A549 (cell line): ENCODE data around the gene SETBP1.

Experiments
- CHD2 ChIP-seq: fragments of 150-350 bp; IDR thresholded peaks from 2 replicates; pipeline ENCODE4 v1.6.1; 2014; ENCODE audit warnings: low read length; ENCODE audit not compliant: partially characterized antibody
- CTCF ChIP-seq: fragments of >200 bp; sonication (Bioruptor Twin); formaldehyde crosslinking; IDR thresholded peaks from 3 replicates; pipeline ENCODE4 v1.5.1; 2016
- ELK1 ChIP-seq: fragments of 150-350 bp; IDR thresholded peaks from 2 replicates; pipeline ENCODE4 v1.6.1; 2014; ENCODE audit warnings: low read depth, mild to moderate bottlenecking, low read length
- FOSL2 ChIP-seq, 2 experiments: fragments of 450-650 bp in 1 of 2; fragments of >200 bp in 1 of 2; sonication (Bioruptor Twin) in 1 of 2; formaldehyde crosslinking; IDR thresholded peaks; 2 replicates each; pipeline versions ENCODE4 v1.5.0 to v1.6.1; 2016 to 2020; ENCODE audit warnings: mild to moderate bottlenecking in 1 of 2, moderate library complexity in 1 of 2
- GATA3 ChIP-seq: IDR thresholded peaks from 2 replicates; pipeline ENCODE4 v1.6.1; 2012; ENCODE audit warnings: borderline replicate concordance
- HDAC2 ChIP-seq: fragments of 200-600 bp; sonication (generic); IDR thresholded peaks from 2 replicates; pipeline ENCODE4 v1.6.1; 2016
- HMGXB4 ChIP-seq: fragments of 250-450 bp; sonication (Bioruptor Pico); IDR thresholded peaks from 2 replicates; pipeline ENCODE4 v1.5.0; 2021; ENCODE audit warnings: mild to moderate bottlenecking, moderate library complexity, borderline replicate concordance
- HOXA7 ChIP-seq: fragments of 250-450 bp; sonication (Bioruptor Pico); IDR thresholded peaks from 2 replicates; pipeline ENCODE4 v1.5.0; 2020; ENCODE audit warnings: mild to moderate bottlenecking, moderate library complexity
- NR3C1 ChIP-seq: fragments of >200 bp; sonication (Bioruptor Twin); formaldehyde crosslinking; IDR thresholded peaks from 3 replicates; pipeline ENCODE4 v1.6.1; 2017
- POLR2A ChIP-seq: IDR thresholded peaks from 2 replicates; pipeline ENCODE4 v1.6.1; 2012; ENCODE audit warnings: mild to moderate bottlenecking, low read length
- POLR2AphosphoS2 ChIP-seq: conservative IDR thresholded peaks from 2 replicates; pipeline ENCODE4 v1.6.1; 2012; ENCODE audit warnings: low read length, improper control_type of control experiment, inconsistent platforms
- RAD21 ChIP-seq, 2 experiments: fragments of >200 bp in 1 of 2; sonication (Bioruptor Twin) in 1 of 2; formaldehyde crosslinking in 1 of 2; IDR thresholded peaks in 1 of 2; conservative IDR thresholded peaks in 1 of 2; 2 replicates in 1 of 2; 3 replicates in 1 of 2; pipeline ENCODE4 v1.6.1; 2012 to 2018; ENCODE audit warnings: inconsistent platforms in 1 of 2
- RNF2 ChIP-seq: fragments of 200-600 bp; sonication (generic); IDR thresholded peaks from 2 replicates; pipeline ENCODE4 v1.6.1; 2016; ENCODE audit warnings: low read depth, mild to moderate bottlenecking, antibody characterized with exemption, moderate library complexity, borderline replicate concordance
- TP53 ChIP-seq: fragments of 250-450 bp; sonication (Bioruptor Pico); IDR thresholded peaks from 2 replicates; pipeline ENCODE4 v1.5.0; 2021; ENCODE audit warnings: mild to moderate bottlenecking, moderate library complexity

GRCh38 chr18:44723411-44723810 lies 42.7 kb downstream of the SETBP1 start:
- TF ChIP-seq CTCF, result no peak
- no peak for TF ChIP-seq FOSL2 (IDR thresholded peaks at IDR 0.05)
- TF ChIP-seq FOSL2 (CRISPR knock-in tag; IDR thresholded peaks at IDR 0.05), result no peak
- TF ChIP-seq HDAC2, result no peak
- no peak for TF ChIP-seq RAD21 (conservative IDR thresholded peaks at IDR 0.05 in 1 of 2, IDR thresholded peaks at IDR 0.05 in 1 of 2)
- no peak for TF ChIP-seq CHD2
- no peak for TF ChIP-seq HMGXB4 (CRISPR knock-in tag)
- no peak for TF ChIP-seq ELK1
- TF ChIP-seq GATA3, result no peak
- no peak for TF ChIP-seq TP53
- no peak for TF ChIP-seq NR3C1
- no peak for TF ChIP-seq POLR2A
- TF ChIP-seq RNF2, result no peak
- no peak for TF ChIP-seq HOXA7 (CRISPR knock-in tag)
- TF ChIP-seq POLR2AphosphoS2, result no peak
